GM21786 (cell line): ENCODE data around the gene OR4K17.
"Not testable (repeated sequence)": the region's sequence is repeated elsewhere in the genome, so short reads cannot be mapped to it uniquely, and the experiment has no call there.

Experiments used
- ATAC-seq: cut with Tn5 transposase; IDR thresholded peaks from one replicate; pipeline ENCODE4 v1.9.1; 2021; ENCODE audit not compliant: unreplicated experiment

OR4K17 gene

DNA sequence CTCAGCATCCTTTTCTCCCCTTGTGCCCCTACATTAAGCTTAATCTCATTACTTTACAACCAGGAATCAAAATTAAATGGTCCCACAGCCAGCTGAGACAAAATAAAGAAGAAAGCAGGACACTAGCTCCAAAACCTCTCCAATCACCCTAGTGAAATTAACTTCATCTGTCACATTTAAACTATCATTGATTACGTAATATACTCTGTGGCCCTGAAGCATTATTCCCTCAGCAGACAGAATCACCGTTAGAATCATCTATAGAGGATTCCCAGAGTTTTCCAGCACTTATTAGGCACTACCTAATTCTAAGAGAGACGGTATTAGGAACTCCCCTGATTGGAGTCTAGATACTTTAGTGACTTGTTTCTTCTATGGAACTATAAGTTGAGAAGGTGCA, at the start of gene OR4K17:
OR4K17 (plus strand) TSS at position 302 of the 400 bp plus-strand sequence. CDS start 6,761 bp downstream, outside the sequence.
- ATAC-seq, result no peak

DNA sequence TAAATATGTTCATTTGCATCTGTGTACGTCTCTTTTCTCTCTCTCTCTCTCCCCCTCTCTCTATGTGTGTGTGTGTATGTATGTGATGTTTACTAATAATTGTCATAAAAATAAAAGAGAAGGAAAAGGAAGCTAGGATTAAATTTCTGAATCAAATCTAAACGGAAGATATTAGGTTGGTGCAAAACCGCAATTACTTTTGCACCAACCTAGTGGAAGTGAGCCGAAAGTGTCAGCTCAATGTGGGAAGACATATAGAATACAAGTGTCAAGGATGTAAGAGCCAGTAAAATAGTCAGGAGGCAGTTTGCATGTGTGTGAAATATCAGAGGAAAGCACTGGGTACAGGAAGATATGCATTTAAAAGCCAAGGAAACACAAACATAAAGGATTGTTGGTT, 18.5 kb upstream of the OR4K17 start:
- ATAC-seq, result no peak

GRCh38 chr14:20093442-20093841, 17.1 kb upstream of the OR4K17 start:
- ATAC-seq, result no peak

GRCh38 chr14:20098926-20099770, 11.4 kb upstream of the OR4K17 start:
- not testable (repeated sequence) for ATAC-seq

- ATAC-seq, result no peak
Measured at GRCh38 chr14:20112321-20112720, 1.8 kb downstream of the OR4K17 start.

DNA sequence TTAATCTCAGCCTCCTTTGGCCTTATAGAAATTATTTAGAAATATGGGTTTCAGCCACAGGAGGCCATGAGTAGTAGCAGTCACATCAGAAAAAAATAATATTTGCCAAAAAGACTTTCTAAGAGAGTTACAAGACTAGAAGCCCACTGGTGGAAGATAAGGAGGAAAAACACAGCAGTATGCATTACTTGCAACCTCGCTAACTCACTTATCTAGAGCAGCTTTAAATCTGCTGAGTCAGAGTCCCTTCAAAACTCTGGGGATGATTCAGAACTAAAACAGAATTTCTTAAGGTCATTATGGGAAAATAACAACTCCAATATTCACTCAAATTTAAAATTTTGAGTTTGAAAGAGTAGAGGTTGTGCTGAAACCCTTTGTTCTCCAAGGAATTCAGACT, 6.2 kb downstream of the OR4K17 start:
- ATAC-seq, result no peak

DNA sequence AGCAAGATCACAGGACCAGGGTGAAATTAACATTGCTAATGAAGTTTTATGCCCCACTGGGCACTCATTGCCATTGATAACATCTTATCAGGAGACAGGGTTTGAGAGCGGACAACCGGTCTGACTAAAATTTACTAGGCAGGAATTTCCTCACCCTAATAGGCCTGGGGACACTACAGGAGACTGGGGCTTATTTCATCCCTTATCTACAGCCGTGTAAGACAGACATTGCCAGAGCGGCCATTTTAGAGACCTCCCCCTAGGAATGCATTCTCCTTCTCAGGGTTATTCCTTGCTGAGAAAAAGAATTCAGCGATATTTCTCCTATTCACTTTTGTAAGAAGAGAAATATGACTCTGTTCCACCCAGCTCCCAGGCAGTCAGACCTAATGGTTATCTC, 8.3 kb downstream of the OR4K17 start:
- ATAC-seq, result no peak

- no peak for ATAC-seq
Measured at GRCh38 chr14:20138520-20138919, 28.0 kb downstream of the OR4K17 start, which contains the start of gene OR4N5. TSS of gene OR4N5 (plus strand) at chr14:20138820. CDS start at chr14:20143736, 4,916 bp downstream.

DNA sequence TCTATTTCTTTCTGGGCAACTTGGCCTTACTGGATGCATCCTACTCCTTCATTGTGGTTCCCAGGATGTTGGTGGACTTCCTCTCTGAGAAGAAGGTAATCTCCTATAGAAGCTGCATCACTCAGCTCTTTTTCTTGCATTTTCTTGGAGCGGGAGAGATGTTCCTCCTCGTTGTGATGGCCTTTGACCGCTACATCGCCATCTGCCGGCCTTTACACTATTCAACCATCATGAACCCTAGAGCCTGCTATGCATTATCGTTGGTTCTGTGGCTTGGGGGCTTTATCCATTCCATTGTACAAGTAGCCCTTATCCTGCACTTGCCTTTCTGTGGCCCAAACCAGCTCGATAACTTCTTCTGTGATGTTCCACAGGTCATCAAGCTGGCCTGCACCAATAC, 33.4 kb downstream of the OR4K17 start:
- ATAC-seq, result no peak

DNA sequence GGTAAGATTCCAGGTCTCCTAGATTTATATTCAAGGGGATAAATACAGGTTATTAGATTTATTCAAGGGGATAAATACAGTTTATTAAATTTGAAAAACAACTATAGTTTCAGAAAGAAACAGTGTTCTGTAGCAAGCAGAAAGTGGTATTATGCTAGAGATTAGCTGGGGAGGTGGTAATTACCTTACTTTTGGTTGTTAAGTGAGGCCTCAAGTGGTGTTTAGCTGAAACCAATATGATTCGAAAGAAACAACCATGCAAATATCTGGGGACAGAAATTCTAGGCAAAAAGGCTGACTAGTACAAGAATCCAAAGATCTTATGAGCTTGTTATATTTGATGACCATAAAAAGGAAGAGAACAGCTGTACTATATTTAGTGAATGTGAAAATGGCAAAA, 34.3 kb downstream of the OR4K17 start:
- ATAC-seq, result no peak

DNA sequence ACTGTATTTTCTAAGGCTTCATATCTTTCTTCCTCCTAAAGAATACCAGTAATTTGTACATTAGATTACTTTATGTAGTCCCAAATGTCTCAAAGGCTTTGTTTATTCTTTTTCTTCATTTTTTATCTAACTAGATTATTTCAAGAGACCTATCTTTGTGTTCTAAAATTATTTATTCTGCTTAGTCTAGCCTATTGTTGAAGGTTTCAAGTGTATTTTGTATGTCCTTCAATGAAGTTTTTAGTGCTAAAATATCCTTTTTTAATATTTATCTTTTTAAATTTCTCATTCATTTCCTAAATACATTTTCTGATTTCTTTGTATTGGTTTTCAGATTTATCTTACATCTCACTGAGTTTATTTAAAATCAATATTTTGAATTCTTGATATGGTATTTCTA, 53.9 kb downstream of the OR4K17 start:
- ATAC-seq, result no peak

- no peak for ATAC-seq
Measured at GRCh38 chr14:20167091-20167490, 56.6 kb downstream of the OR4K17 start.

DNA sequence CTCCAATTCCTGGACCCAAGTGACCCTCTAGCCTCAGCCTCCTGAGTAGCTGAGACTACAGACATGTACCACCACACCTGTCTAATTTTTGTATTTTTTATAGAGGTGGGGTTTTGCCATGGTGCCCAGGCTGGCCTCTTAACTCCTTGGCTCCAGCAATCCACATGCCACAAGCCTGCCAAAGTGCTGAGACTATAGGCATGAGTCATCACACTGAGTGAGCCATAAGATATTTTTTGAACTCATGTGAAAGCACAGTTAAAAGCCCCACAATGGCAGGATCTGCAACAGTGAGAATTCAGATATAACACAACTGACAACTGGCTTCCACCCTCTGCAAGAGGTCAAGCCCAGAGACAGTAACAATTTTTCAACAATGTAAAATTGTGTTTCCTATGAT, 59.3 kb downstream of the OR4K17 start:
- not testable (repeated sequence) for ATAC-seq
